Measurements from ENCODE around the gene SPPL2A. TPM values are rescaled to one million over a fixed set of nuclear protein-coding genes. Genes with fewer than 3 reads are reported as not detected.

SPPL2A gene
- polyA plus RNA-seq, 1 donor (not counting 4 experiments of a cell fraction or from before 2014, with no cell fraction given): 59.4 TPM

GRCh38 chr15:50773389-50773788 lies 7.9 kb upstream of the SPPL2A start:
- H3K4me2 ChIP-seq (ENCODE audit: control insufficient read depth, extremely low read depth, insufficient read depth, low read depth, low read length): no peak overlapping the region
- no peaks in the 10 kb centered on the region for H3K9me1 ChIP-seq (ENCODE audit: control insufficient read depth, extremely low read depth, insufficient read depth, low read length)
- DNase-seq (ENCODE audit: low read depth, low spot score) (no peak), FAIRE-seq (no peak)
- H3K4me1 ChIP-seq (ENCODE audit: control insufficient read depth, extremely low read depth, insufficient read depth, low read length): no peaks in the 10 kb centered on the region
- dilution Hi-C loops (cut with MboI; ENCODE audit: extremely low pct_ligation_motif_present, low sequenced_read_pairs): loop anchor here (25.0 kb wide), 1 partner anchor 89 kb away; no protein-coding TSS in a partner anchor
- no peaks in the 10 kb centered on the region for H3K9me3 ChIP-seq (ENCODE audit: control insufficient read depth, low read depth, low read length)
- H3K9ac ChIP-seq (ENCODE audit: control insufficient read depth, extremely low read depth, insufficient read depth, low read length): no peak overlapping the region
- H3K79me2 ChIP-seq (ENCODE audit: control insufficient read depth, insufficient read depth, low read length): no peaks in the 10 kb centered on the region
- H3K4me3 ChIP-seq (ENCODE audit: control insufficient read depth in 2 of 3, extremely low read depth in 1 of 3, insufficient read depth in 2 of 3, low read depth in 1 of 3, low read length in 3 of 3): no peak overlapping the region
- H3K27ac ChIP-seq (ENCODE audit: control insufficient read depth, insufficient read depth, low read length): no peak overlapping the region
- H3K36me3 ChIP-seq (ENCODE audit: control insufficient read depth in 2 of 2, extremely low read depth in 1 of 2, insufficient read depth in 2 of 2, low read length in 2 of 2): no peaks in the 10 kb centered on the region
- no peaks in the 10 kb centered on the region for H3K27me3 ChIP-seq (ENCODE audit: control insufficient read depth, extremely low read depth, insufficient read depth, low read length)
- H2AFZ ChIP-seq (ENCODE audit: control insufficient read depth, low read length): no peak overlapping the region
- TF ChIP-seq EZH2 (IDR thresholded peaks at IDR 0.05; ENCODE audit: low read length) (no peak), CTCF (optimal IDR thresholded peaks at IDR 0.05 in 1 of 3, IDR thresholded peaks at IDR 0.05 in 1 of 3, conservative IDR thresholded peaks at IDR 0.05 in 1 of 3; ENCODE audit: extremely low read depth in 1 of 3, insufficient read depth in 2 of 3, low read length in 3 of 3) (no peak)
- no peaks in the 10 kb centered on the region for H4K20me1 ChIP-seq (ENCODE audit: control insufficient read depth, extremely low read depth, insufficient read depth, low read length)

DNA sequence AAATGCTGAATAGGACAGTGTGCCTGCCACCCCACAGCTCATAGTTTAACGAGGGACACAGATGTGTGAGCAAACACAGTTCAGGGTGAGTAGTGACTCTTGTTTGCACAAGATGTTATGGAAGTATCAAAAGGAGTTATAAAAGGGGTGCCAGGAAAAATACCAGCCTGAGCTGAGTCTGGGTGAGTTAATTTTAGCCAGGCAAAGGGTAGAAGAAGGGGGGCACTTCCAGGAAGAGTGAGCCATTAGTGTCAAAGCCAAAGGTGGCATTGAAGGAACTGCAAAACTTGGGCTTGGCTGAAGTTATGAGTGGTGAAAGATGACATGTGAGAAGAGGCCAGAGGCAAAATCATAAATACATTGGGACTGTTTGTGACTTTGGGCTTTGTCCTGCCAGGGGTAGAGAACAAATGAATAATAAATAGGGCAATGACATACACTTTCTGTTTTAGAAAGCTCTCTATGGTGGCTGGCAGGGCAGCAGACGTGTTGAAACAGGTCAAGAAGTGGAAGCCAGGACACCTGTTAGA lies 1.9 kb upstream of the SPPL2A start:
- dilution Hi-C loops (cut with MboI; ENCODE audit: extremely low pct_ligation_motif_present, low sequenced_read_pairs): loop anchor here (25.0 kb wide), 1 partner anchor 95 kb away; no protein-coding TSS in a partner anchor
- no peak overlapping the region for H3K4me2 ChIP-seq (ENCODE audit: control insufficient read depth, extremely low read depth, insufficient read depth, low read depth, low read length)
- FAIRE-seq (no peak), DNase-seq (ENCODE audit: low read depth, low spot score) (no peak)
- H3K79me2 ChIP-seq (ENCODE audit: control insufficient read depth, insufficient read depth, low read length): peaks cover 18% of the 10 kb centered on the region
- no peak overlapping the region for H3K4me3 ChIP-seq (ENCODE audit: control insufficient read depth in 2 of 3, extremely low read depth in 1 of 3, insufficient read depth in 2 of 3, low read depth in 1 of 3, low read length in 3 of 3)
- no peaks in the 10 kb centered on the region for H4K20me1 ChIP-seq (ENCODE audit: control insufficient read depth, extremely low read depth, insufficient read depth, low read length)
- H3K9me1 ChIP-seq (ENCODE audit: control insufficient read depth, extremely low read depth, insufficient read depth, low read length): no peaks in the 10 kb centered on the region
- H3K9ac ChIP-seq (ENCODE audit: control insufficient read depth, extremely low read depth, insufficient read depth, low read length): no peak overlapping the region
- H3K9me3 ChIP-seq (ENCODE audit: control insufficient read depth, low read depth, low read length): no peaks in the 10 kb centered on the region
- TF ChIP-seq EZH2 (IDR thresholded peaks at IDR 0.05; ENCODE audit: low read length): no peak
- TF ChIP-seq CTCF (optimal IDR thresholded peaks at IDR 0.05 in 1 of 3, IDR thresholded peaks at IDR 0.05 in 1 of 3, conservative IDR thresholded peaks at IDR 0.05 in 1 of 3; ENCODE audit: extremely low read depth in 1 of 3, insufficient read depth in 2 of 3, low read length in 3 of 3): no peak
- no peak overlapping the region for H3K27ac ChIP-seq (ENCODE audit: control insufficient read depth, insufficient read depth, low read length)
- no peaks in the 10 kb centered on the region for H3K27me3 ChIP-seq (ENCODE audit: control insufficient read depth, extremely low read depth, insufficient read depth, low read length)
- H3K4me1 ChIP-seq (ENCODE audit: control insufficient read depth, extremely low read depth, insufficient read depth, low read length): peaks cover 4% of the 10 kb centered on the region
- peaks cover 0 to under 1% of the 10 kb centered on the region in 2 experiments for H3K36me3 ChIP-seq (ENCODE audit: control insufficient read depth in 2 of 2, extremely low read depth in 1 of 2, insufficient read depth in 2 of 2, low read length in 2 of 2)
- peak overlapping the region; percentile 36 for H2AFZ ChIP-seq (ENCODE audit: control insufficient read depth, low read length)

All from keratinocyte (primary cell).